ENCODE results near the gene WDR86.

The WDR86 gene

GRCh38 chr7:151405588-151405987, 4.2 kb downstream of the WDR86 start:
- DNase-seq: no peak

GRCh38 chr7:151405056-151405455, 4.8 kb downstream of the WDR86 start:
- DNase-seq: no peak

GRCh38 chr7:151404216-151405011, 5.4 kb downstream of the WDR86 start:
- DNase-seq: no peak

GRCh38 chr7:151403764-151404163, 6.1 kb downstream of the WDR86 start:
- no peak for DNase-seq

GRCh38 chr7:151402029-151402835, 7.6 kb downstream of the WDR86 start:
- no peak for DNase-seq

- no peak for DNase-seq
Measured at GRCh38 chr7:151400626-151401315, 9.1 kb downstream of the WDR86 start.

GRCh38 chr7:151399906-151400305, 9.9 kb downstream of the WDR86 start:
- no peak for DNase-seq

GRCh38 chr7:151399305-151399601, 10.6 kb downstream of the WDR86 start:
- no peak for DNase-seq

GRCh38 chr7:151398446-151399304, 11.2 kb downstream of the WDR86 start:
- DNase-seq: no peak

GRCh38 chr7:151397026-151397425, 12.8 kb downstream of the WDR86 start:
- no peak for DNase-seq

GRCh38 chr7:151396328-151396970, 13.4 kb downstream of the WDR86 start:
- no peak for DNase-seq

- DNase-seq: no peak
Measured at GRCh38 chr7:151395036-151395367, 14.8 kb downstream of the WDR86 start.

GRCh38 chr7:151394076-151395035, 15.5 kb downstream of the WDR86 start:
- DNase-seq: no peak

- no peak for DNase-seq
Measured at GRCh38 chr7:151393031-151393977, 16.5 kb downstream of the WDR86 start.

GRCh38 chr7:151392426-151392825, 17.4 kb downstream of the WDR86 start:
- DNase-seq: no peak

GRCh38 chr7:151392002-151392401, 17.8 kb downstream of the WDR86 start:
- no peak for DNase-seq

- no peak for DNase-seq
Measured at GRCh38 chr7:151391358-151391730, 18.5 kb downstream of the WDR86 start.

- DNase-seq: no peak
Measured at GRCh38 chr7:151390598-151391357, 19.1 kb downstream of the WDR86 start.

All from NCI-H1436 (cell line).